Mucosa of descending colon (tissue), 3 donors: Measurements from ENCODE around the gene USP24. TPM values are rescaled to one million over a fixed set of nuclear protein-coding genes. Genes with fewer than 3 reads are reported as not detected.

Source experiments
- ATAC-seq: fragments of 200-7000 bp; cut with Tn5 transposase; one replicate; pipeline ENCODE4 v1.9.1; 2020; ENCODE audit warnings: mild to moderate bottlenecking, moderate library complexity
- DNase-seq, 3 donors: peaks; one replicate each; pipeline ENCODE4 v3.0.0-alpha.2; 2020
- H3K36me3 ChIP-seq: fragments of 200-600 bp; one replicate; pipeline ENCODE4 v1.8.0; 2021; ENCODE audit warnings: low read depth, mild to moderate bottlenecking
- H3K4me1 ChIP-seq: fragments of 200-600 bp; one replicate; pipeline ENCODE4 v1.8.0; 2021; ENCODE audit warnings: low read depth, mild to moderate bottlenecking
- H3K4me3 ChIP-seq: fragments of 200-600 bp; one replicate; pipeline ENCODE4 v1.8.0; 2021; ENCODE audit warnings: mild to moderate bottlenecking
- H3K9me3 ChIP-seq: fragments of 200-600 bp; one replicate; pipeline ENCODE4 v1.8.0; 2021; ENCODE audit warnings: mild to moderate bottlenecking
- CTCF ChIP-seq: fragments of 200-600 bp; IDR thresholded peaks from one replicate; pipeline ENCODE4 v1.8.0; 2022; ENCODE audit warnings: antibody characterized with exemption, mild to moderate bottlenecking
- intact Hi-C, 2 donors: fragments of 100-400 bp; cut with DNase I in 1 of 2; cut with micrococcal nuclease in 1 of 2; formaldehyde crosslinking; loops; one replicate each; pipeline versions ENCODE4 v1.11.0 to v1.11.1; 2022; cut with DNase I, micrococcal nuclease
- total RNA-seq, 3 donors: library from RNA; stranded (reverse); fragmentation: NEBNext Ultra II Directional in 2 of 3; extraction: Animal tissue kit (Norgen Biotek cat#: 25700) in 2 of 3; gene quantifications; one replicate each; pipeline versions ENCODE4 v1.2.1 to v1.2.4, GENCODE V29; 2021 to 2023
- donor health status: DM: no; HTN: no; CAD: no; lungs with moderate emphysema.
- donor health status: DM: no; HTN: no; CAD: no.
- donor health status: DM: no; HTN: yes; CAD: no.

USP24 gene
- total RNA-seq, 3 donors from 2014 or later: 35.5 to 51.1 (median 46.2) TPM

DNA sequence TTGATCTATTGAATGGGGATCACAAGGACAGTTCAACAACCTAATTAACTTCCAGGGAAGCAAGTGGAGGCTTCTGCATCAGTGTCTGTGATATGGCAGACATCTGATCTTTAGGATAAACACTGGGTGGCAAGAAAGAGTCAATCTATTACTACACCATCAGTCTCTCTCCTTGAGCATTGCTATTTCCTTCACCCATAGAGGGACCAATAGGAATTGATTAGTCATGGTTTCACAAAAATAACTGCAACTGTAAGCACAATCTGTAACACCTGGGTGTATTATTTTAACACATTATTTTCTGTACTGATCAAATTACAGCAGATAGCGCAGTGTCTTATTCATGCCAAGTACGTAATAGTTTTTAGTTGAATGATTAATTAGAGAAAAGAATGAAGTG lies 50.3 kb downstream of the USP24 start:
- no peak for TF ChIP-seq CTCF
- intact Hi-C loops: no loop called here
- ATAC-seq: no peak
- H3K9me3 ChIP-seq: no peaks in the 10 kb centered on the region
- DNase-seq: no peak
- H3K4me1 ChIP-seq: no peaks in the 10 kb centered on the region
- H3K36me3 ChIP-seq: no peaks in the 10 kb centered on the region
- no peak overlapping the region for H3K4me3 ChIP-seq

- H3K36me3 ChIP-seq: no peaks in the 10 kb centered on the region
- intact Hi-C loops: no loop called here
Measured at GRCh38 chr1:55159571-55159970, 55.6 kb downstream of the USP24 start.

GRCh38 chr1:55156608-55157007 lies 58.6 kb downstream of the USP24 start:
- Histone ChIP-seq H3K4me3 (no peak overlapping the region), H3K36me3 (no peaks in the 10 kb centered on the region), H3K9me3 (no peaks in the 10 kb centered on the region), H3K4me1 (no peaks in the 10 kb centered on the region)
- DNase-seq (no peak), ATAC-seq (no peak)
- TF ChIP-seq CTCF: no peak
- intact Hi-C loops: no loop called here

More at GRCh38 chr1:55159571-55159970, 55.6 kb downstream of the USP24 start:
- no peak for TF ChIP-seq CTCF
- Histone ChIP-seq H3K4me3 (no peak overlapping the region), H3K9me3 (no peaks in the 10 kb centered on the region), H3K4me1 (no peaks in the 10 kb centered on the region)
- ATAC-seq (no peak), DNase-seq (no peak)

DNA sequence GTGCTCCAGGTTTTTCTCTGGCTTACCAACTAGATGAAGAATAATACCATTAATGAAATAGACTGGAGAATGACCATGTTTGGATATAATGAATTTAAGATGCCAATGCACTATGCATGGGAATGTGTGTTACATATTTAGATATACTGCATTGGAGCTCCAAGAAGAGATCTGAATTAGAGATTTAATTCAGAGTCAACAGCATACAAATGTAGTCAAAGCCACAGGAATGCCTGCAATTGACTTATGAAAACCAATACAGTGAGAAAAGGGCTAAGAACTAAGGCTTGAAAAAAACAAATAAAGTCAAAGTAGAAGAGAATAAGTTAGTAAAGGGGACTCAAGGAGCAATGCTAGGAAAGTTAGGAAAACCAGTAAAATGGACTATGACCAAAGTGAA lies 59.1 kb downstream of the USP24 start:
- intact Hi-C loops: no loop called here
- TF ChIP-seq CTCF: no peak
- Histone ChIP-seq H3K9me3 (no peaks in the 10 kb centered on the region), H3K36me3 (no peaks in the 10 kb centered on the region), H3K4me3 (no peak overlapping the region), H3K4me1 (no peaks in the 10 kb centered on the region)
- no peak for ATAC-seq
- DNase-seq: no peak

GRCh38 chr1:55155522-55155921 lies 59.6 kb downstream of the USP24 start:
- DNase-seq (peak; percentile 37 to 74 (median 55)), ATAC-seq (peak; percentile 88)
- H3K36me3 ChIP-seq: no peaks in the 10 kb centered on the region
- H3K9me3 ChIP-seq: no peaks in the 10 kb centered on the region
- no peak for TF ChIP-seq CTCF
- peaks cover under 1% of the 10 kb centered on the region for H3K4me1 ChIP-seq
- intact Hi-C loops: no loop called here
- H3K4me3 ChIP-seq: no peak overlapping the region

DNA sequence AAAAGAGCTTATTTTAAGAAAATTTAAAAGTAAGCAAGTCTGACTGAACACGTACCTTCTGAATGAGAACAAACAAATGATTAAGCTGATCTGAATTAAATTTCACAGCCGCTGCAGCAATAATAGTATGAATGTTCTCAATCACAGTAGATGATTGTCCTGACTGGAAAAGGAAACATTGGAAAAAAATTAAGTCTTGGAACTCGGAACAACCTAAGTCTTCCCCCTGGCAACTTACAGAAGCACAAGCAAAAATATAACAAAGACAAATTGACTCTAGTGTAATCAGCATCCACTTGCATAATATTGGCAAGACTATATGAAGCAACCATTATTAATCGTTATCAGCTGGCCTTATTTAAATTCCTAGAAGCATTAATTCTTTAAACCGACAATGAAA lies 60.5 kb downstream of the USP24 start:
- no peak for TF ChIP-seq CTCF
- H3K4me3 ChIP-seq: no peak overlapping the region
- H3K4me1 ChIP-seq: peaks cover 5% of the 10 kb centered on the region
- DNase-seq (no peak), ATAC-seq (no peak)
- no peaks in the 10 kb centered on the region for H3K9me3 ChIP-seq
- intact Hi-C loops: no loop called here
- no peaks in the 10 kb centered on the region for H3K36me3 ChIP-seq
